ENCODE data around the gene NUP133. TPM values are rescaled to one million over a fixed set of nuclear protein-coding genes. Genes with fewer than 3 reads are reported as not detected.
A peak's percentile ranks its signal among the peaks of the same experiment; 100 is the strongest.

NUP133 gene
- total and polyA plus RNA-seq, 2 of the 4 experiments (the other 2 are of a cell fraction): 13.4 to 30.5 TPM

GRCh38 chr1:229507502-229507901 lies 639 bp downstream of the NUP133 start:
- Histone ChIP-seq H3K27ac (ENCODE audit: insufficient read depth, low read length) (no peak overlapping the region), H3K56ac (ENCODE audit: extremely low read depth, insufficient read depth, low read length) (peak overlapping the region; percentile 66), H2BK20ac (ENCODE audit: low read depth, low read length) (no peak overlapping the region), H3K79me1 (ENCODE audit: low read depth in 1 of 2, low read length in 2 of 2) (peaks cover 13 to 26% of the 10 kb centered on the region in 2 experiments), H4K5ac (ENCODE audit: low read depth, low read length) (peak overlapping the region; percentile 5; the same call in 1 of the 2 replicates), H3K4me1 (ENCODE audit: control insufficient read depth, insufficient read depth, low read length) (peaks cover 8% of the 10 kb centered on the region), H3K27me3 (ENCODE audit: control insufficient read depth, insufficient read depth, low read length) (no peaks in the 10 kb centered on the region), H2AK9ac (replicated peaks; ENCODE audit: low read depth, low read length, poor library complexity) (no peak overlapping the region), H3K9me1 (ENCODE audit: insufficient read depth, low read length) (peaks cover 9% of the 10 kb centered on the region), H2BK5ac (ENCODE audit: low read depth, low read length, poor library complexity, severe bottlenecking) (peak overlapping the region; percentile 21), H3K4ac (ENCODE audit: low read depth, low read length) (no peak overlapping the region; the same call in 1 of the 2 replicates), H3K9me3 (ENCODE audit: control insufficient read depth, insufficient read depth, low read length) (no peaks in the 10 kb centered on the region), H3K18ac (ENCODE audit: low read depth, low read length) (no peak overlapping the region), H4K91ac (ENCODE audit: insufficient read depth, low read depth, low read length) (no peak overlapping the region), H4K8ac (ENCODE audit: low read depth in 2 of 2, low read length in 2 of 2) (peak overlapping the region; percentile 81 to 87), H2BK120ac (ENCODE audit: low read depth, low read length) (no peak overlapping the region), H3K9ac (ENCODE audit: low read depth, low read length) (peak overlapping the region; percentile 81), H3K36me3 (ENCODE audit: control insufficient read depth, insufficient read depth, low read length) (0 out of 2 replicates have a peak, but pooled peaks cover 2% of the 10 kb centered on the region), H3K4me3 (ENCODE audit: insufficient read depth, low read depth, low read length) (peak overlapping the region; percentile 77), H3K23ac (ENCODE audit: low read depth, low read length) (peak overlapping the region; percentile 53; the same call in 1 of the 2 replicates), H2AK5ac (ENCODE audit: low read depth, low read length) (peak overlapping the region; percentile 35; the same call in 1 of the 2 replicates), H2AFZ (replicated peaks; ENCODE audit: low read length, poor library complexity) (peak overlapping the region; percentile 93), H2BK15ac (ENCODE audit: low read depth, low read length) (no peak overlapping the region), H3K4me2 (ENCODE audit: low read depth, low read length) (peak overlapping the region; percentile 98), H3K14ac (replicated peaks; ENCODE audit: low read depth, low read length) (peak overlapping the region; percentile 29), H4K20me1 (ENCODE audit: insufficient read depth, low read length) (no peaks in the 10 kb centered on the region)
- TF ChIP-seq, protein P1, sequence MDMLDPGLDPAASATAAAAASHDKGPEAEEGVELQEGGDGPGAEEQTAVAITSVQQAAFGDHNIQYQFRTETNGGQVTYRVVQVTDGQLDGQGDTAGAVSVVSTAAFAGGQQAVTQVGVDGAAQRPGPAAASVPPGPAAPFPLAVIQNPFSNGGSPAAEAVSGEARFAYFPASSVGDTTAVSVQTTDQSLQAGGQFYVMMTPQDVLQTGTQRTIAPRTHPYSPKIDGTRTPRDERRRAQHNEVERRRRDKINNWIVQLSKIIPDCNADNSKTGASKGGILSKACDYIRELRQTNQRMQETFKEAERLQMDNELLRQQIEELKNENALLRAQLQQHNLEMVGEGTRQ (IDR thresholded peaks at IDR 0.05; ENCODE audit: low read depth, low read length): no peak
- TF ChIP-seq CTCF (conservative IDR thresholded peaks at IDR 0.05; ENCODE audit: low read depth, low read length): no peak
- TF ChIP-seq RCOR1 (IDR thresholded peaks at IDR 0.05; ENCODE audit: insufficient replicate concordance, low read length): no peak
- no peak for TF ChIP-seq MAFK (IDR thresholded peaks at IDR 0.05; ENCODE audit: low read depth, low read length)
- no peak for TF ChIP-seq BHLHE40 (IDR thresholded peaks at IDR 0.05; ENCODE audit: low read depth, low read length)
- TF ChIP-seq MXI1 (IDR thresholded peaks at IDR 0.05; ENCODE audit: borderline replicate concordance, low read depth, low read length): no peak
- TF ChIP-seq NFE2L2 (IDR thresholded peaks at IDR 0.05; ENCODE audit: low read depth, low read length): no peak
- TF ChIP-seq SMC3 (IDR thresholded peaks at IDR 0.05; ENCODE audit: low read depth, low read length): no peak
- intact Hi-C loops (cut with micrococcal nuclease) (no loop called here), dilution Hi-C loops (cut with HindIII; ENCODE audit: low sequenced_read_pairs, unreplicated experiment) (no loop called here), in situ Hi-C loops (cut with MboI; ENCODE audit: low sequenced_read_pairs) (no loop called here)
- POLR2A ChIA-PET (ENCODE audit: unreplicated experiment): no interaction called here
- ATAC-seq (ENCODE audit: low read depth) (no peak), DNase-seq (no peak)
- CTCF ChIA-PET: no interaction called here
- TSS peak; percentile 49 for BruUV-seq (replicated peaks)
- no CpG with 5 or more reads among the region's 5 CpGs for WGBS, 2 experiments (ENCODE audit: extremely low coverage in 2 of 2, insufficient read length in 1 of 2)
